ENCODE results near the gene CCDC78. TPM values are rescaled to one million over a fixed set of nuclear protein-coding genes. Genes with fewer than 3 reads are reported as not detected.

The CCDC78 gene
- 1 to 10 TPM; 3.1 to 6.0 TPM for total RNA-seq

DNA sequence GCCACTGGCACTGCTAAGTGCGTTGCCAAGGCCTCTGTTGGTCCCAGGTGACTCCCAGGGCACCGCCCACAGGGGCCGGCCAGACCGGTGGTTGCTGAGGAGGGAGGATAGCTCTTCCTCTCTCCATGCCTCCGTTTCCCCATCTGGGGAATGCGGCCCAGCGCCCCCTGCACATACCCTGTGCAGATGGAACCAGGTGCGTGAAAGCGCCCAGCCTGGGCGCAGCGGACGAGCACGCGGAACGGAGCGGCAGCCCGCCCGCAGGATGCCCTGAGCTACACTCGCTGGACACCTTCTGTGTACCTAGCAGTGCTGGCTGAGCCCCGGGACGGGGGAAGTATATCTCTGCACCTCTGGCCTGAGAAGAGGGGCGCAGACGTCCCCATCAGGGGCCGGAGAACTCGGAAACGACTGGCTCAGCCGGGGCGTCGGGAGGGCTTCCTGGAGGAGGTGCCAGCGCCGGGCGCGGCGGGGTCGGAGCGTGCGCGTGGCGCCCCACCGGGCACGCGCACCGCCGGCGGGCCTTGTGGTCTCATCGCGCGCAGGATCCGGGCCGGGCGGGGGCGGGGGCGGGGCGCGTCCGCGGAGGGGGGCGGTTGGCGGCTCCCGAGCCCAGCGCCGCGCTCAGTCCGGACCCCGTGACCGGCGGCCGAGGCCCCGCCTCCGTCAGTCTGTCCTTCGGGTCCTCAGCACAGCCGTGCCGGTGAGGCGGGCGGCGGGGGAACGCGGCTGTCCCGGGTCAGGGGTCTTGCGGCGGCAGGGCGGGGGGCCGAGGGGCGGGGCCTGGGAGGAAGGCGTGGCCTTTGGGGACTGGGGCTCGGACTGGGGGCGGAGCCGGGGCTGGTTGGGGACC is at the start of gene CCDC78, which contains the start of gene HAGHL:
TSS of gene CCDC78 (minus strand) at position 6 of the 853 bp plus-strand sequence. CDS start 76 bp downstream, outside the sequence.
TSS of gene HAGHL (plus strand) at position 669 of the 853 bp plus-strand sequence. CDS start 404 bp downstream, outside the sequence.

GRCh38 chr16:760545-761343 is 34.5 kb upstream of the CCDC78 start, which contains the start of gene MSLN:
MSLN (plus strand) TSS chr16:760734; CDS start chr16:762681, 1,947 bp downstream.

GRCh38 chr16:740764-741505 is 14.7 kb upstream of the CCDC78 start, which contains the start of gene CIAO3:
CIAO3 (minus strand) TSS chr16:740997; CDS start chr16:740985, 12 bp downstream.

GRCh38 chr16:720990-721764 is 5.1 kb downstream of the CCDC78 start, which contains the start of gene ANTKMT:
ANTKMT (plus strand) TSS chr16:721146; CDS start chr16:721275, 129 bp downstream.

DNA sequence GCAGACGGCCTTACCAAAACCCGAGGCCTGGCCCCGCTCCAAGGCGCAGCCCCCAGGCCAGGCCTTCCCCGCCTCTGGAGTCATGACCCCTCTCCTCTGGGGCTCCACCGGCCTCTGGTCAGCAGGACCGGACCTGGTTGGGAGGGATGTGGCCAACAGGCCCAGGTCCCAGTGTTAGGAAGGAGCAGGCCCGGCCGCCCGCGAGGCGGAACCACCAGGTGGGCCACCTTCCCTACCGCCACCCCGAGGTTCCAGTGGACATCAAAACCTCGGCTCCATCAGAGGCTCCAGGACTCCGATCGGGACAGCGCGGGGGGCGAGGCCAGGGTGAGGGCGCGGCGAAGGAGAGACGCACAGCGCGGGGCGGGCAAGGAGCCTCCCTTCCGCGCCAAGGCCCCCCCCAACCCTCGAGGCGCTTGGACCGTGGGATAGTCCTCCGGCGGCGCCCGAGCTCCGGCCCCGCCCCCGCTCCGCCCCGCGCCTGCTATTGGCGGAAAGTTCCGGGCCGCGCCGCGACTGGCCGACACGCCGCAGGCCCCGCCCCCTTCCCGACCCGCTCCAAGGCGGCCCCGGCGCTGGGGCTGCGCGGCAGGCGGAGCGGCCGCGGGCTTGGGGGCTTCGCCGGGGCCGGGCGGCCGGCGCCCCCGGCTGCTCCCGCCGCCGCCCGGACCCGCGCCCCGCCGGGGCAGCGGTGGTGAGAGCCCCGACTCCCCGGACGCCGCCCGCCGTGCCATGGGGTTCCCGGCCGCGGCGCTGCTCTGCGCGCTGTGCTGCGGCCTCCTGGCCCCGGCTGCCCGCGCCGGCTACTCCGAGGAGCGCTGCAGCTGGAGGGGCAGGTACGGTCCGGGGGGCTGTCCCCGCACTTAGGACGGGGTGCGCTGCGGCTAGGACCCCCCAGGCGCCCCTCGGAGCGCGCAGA is 11.4 kb downstream of the CCDC78 start, which contains the start of gene METRN:
TSS of gene METRN (plus strand) at position 561 of the 919 bp plus-strand sequence. CDS start at position 733, 172 bp downstream.

GRCh38 chr16:705431-706188 is 20.6 kb downstream of the CCDC78 start, which contains the start of gene FBXL16:
FBXL16 (minus strand) TSS chr16:705801; CDS start chr16:697405, 8,396 bp downstream.

DNA sequence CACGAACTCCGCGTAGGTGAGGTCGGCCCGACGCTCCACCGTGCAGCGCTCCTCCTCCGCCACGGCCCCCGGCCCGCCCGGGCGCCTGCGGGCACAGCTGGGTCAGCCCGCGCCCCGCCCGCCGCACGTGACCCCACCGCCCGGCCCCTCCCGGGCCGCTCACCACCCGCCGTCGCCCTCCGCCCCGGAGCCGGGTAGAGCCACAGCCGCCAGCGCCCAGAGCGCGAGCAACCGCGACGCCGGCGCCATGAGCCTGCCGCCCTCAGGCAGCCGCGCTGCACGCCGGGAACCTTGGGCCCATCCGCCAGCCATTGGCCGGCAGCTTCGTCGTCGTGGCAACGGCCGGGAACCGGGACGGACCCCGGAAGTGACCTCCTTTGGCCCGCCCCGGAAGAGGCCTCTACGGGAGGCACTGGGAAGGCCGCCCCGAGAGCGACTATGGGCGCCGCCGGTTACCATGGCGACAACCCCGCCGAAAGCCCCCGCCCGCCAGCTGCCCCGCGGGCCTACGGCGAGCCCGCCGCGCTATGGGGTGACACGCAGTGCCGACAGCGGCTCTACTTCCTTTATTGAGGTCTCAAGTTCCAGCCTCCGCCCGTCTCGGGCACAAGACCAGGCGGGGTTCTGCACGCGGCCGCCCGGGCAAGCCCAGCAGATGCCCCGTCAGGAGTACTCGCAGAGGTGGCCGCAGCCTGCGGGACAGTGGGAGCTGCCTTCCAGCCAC is 42.0 kb downstream of the CCDC78 start, which contains the start of gene JMJD8:
TSS of gene JMJD8 (minus strand) at position 264 of the 724 bp plus-strand sequence. CDS start at position 249, 15 bp downstream.

DNA sequence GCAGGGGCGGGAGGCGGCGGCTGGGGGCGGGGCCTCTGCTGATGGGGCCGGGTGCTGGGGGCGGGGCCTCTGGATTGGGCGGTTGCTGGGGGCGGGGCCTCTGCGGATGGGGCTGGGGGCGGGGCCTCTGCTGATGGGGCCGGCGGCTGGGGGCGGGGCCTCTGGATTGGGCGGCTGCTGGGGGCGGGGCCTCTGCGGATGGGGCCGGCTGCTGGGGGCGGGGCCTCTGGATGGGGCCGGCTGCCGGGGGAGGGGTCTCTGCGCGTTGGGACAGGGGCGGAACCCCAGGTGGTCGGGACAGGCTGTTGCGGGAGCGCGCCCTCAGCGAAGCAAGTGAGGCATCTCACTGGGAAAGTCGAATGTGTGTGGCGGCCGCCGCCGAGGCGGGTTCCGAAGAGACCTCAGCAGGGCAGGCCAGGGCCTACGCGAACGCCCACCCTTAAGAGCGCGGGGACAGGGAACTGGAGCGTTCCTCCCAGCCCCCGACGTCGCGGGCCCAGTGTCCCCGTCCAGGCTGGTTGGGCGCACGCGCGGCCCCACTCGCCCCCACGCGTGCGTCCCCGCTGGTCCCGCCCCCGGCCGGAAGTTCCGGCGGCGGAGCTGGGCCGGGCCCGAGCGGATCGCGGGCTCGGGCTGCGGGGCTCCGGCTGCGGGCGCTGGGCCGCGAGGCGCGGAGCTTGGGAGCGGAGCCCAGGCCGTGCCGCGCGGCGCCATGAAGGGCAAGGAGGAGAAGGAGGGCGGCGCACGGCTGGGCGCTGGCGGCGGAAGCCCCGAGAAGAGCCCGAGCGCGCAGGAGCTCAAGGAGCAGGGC is 46.2 kb downstream of the CCDC78 start, which contains the start of gene STUB1:
TSS of gene STUB1 (plus strand) at position 597 of the 811 bp plus-strand sequence. CDS start at position 713, 116 bp downstream.

GRCh38 chr16:674968-675883 is 51.0 kb downstream of the CCDC78 start, which contains the start of gene RHBDL1:
RHBDL1 (plus strand) TSS chr16:675671; CDS start chr16:675791, 120 bp downstream.

Small RNA genes lying within 50 kb of the gene (small RNA-seq; reads per million reads assigned to genes)
- 0 reads per million in 2 donors for gene MIR662

Other genes starting within 250 kb of the CCDC78 start
- gene CAPN15, start 198.7 kb downstream of the CCDC78 start, total RNA-seq = 10 to 100 TPM; 35.4 to 47.3 TPM
- gene PRR35, start 166.0 kb downstream of the CCDC78 start, total RNA-seq = not detected
- 1 to 10 TPM; 2.0 to 2.4 TPM for gene NHLRC4, start 159.4 kb downstream of the CCDC78 start, total RNA-seq
- gene PIGQ, start 156.5 kb downstream of the CCDC78 start, total RNA-seq = 10 to 100 TPM; 36.8 to 38.3 TPM
- gene RAB40C, start 136.4 kb downstream of the CCDC78 start, total RNA-seq = 1 to 10 TPM; 7.0 to 7.2 TPM
- under 1 TPM; under 0.01 to 0.34 TPM for gene WFIKKN1, start 95.5 kb downstream of the CCDC78 start, total RNA-seq
- gene METTL26, start 90.1 kb downstream of the CCDC78 start, total RNA-seq = 10 to 100 TPM; 51.6 to 57.3 TPM
- 10 to 100 TPM; 21.7 to 36.0 TPM for gene MCRIP2, start 84.6 kb downstream of the CCDC78 start, total RNA-seq
- 10 to 100 TPM; 12.4 to 16.7 TPM for gene WDR90, start 77.1 kb downstream of the CCDC78 start, total RNA-seq
- gene RHOT2, start 58.3 kb downstream of the CCDC78 start, total RNA-seq = 10 to 100 TPM; 39.9 to 51.0 TPM
- gene RHBDL1, start 50.8 kb downstream of the CCDC78 start, total RNA-seq = under 1 TPM; 0.33 to 0.69 TPM
- gene STUB1, start 46.0 kb downstream of the CCDC78 start, total RNA-seq = 100 to 1,000 TPM; 124 to 153 TPM
- gene JMJD8, start 42.1 kb downstream of the CCDC78 start, total RNA-seq = 10 to 100 TPM; 35.4 to 36.3 TPM
- 10 to 100 TPM in 1 of 2 donors, 1 to 10 TPM in 1; 9.6 to 10.3 TPM for gene WDR24, start 36.0 kb downstream of the CCDC78 start, total RNA-seq
- gene FBXL16, start 20.6 kb downstream of the CCDC78 start, total RNA-seq = under 1 TPM in 1 of 2 donors, not detected in 1; under 0.01 TPM
- gene METRN, start 11.3 kb downstream of the CCDC78 start, total RNA-seq = 10 to 100 TPM; 54.0 to 93.6 TPM
- 10 to 100 TPM; 23.4 to 28.0 TPM for gene ANTKMT, start 5.3 kb downstream of the CCDC78 start, total RNA-seq
- 10 to 100 TPM; 31.3 to 34.3 TPM for gene HAGHL, start 663 bp upstream of the CCDC78 start, total RNA-seq
- 10 to 100 TPM; 33.4 to 40.0 TPM for gene CIAO3, start 14.6 kb upstream of the CCDC78 start, total RNA-seq
- not detected for gene MSLN, start 34.3 kb upstream of the CCDC78 start, total RNA-seq
- 10 to 100 TPM; 34.8 to 41.6 TPM for gene RPUSD1, start 61.9 kb upstream of the CCDC78 start, total RNA-seq
- 10 to 100 TPM; 18.6 to 31.6 TPM for gene CHTF18, start 62.2 kb upstream of the CCDC78 start, total RNA-seq
- not detected for gene GNG13, start 74.3 kb upstream of the CCDC78 start, total RNA-seq
- 10 to 100 TPM; 23.0 to 35.8 TPM for gene LMF1, start 244.5 kb upstream of the CCDC78 start, total RNA-seq